Esophagus muscularis mucosa (tissue), 4 donors: Measurements from ENCODE around the gene UBE2E2. TPM values are rescaled to one million over a fixed set of nuclear protein-coding genes. Genes with fewer than 3 reads are reported as not detected.
"Not testable (repeated sequence)": the region's sequence is repeated elsewhere in the genome, so short reads cannot be mapped to it uniquely, and the experiment has no call there.

Experiments
- DNase-seq: peaks from one replicate; pipeline ENCODE4 v3.0.0-alpha.2; 2017; ENCODE audit errors: extremely low spot score
- H3K27ac ChIP-seq, 4 donors: fragments of 200-600 bp; sonication (generic); replicated peaks in 1 of 4; 1 replicate in 3 of 4; 2 replicates in 1 of 4; pipeline ENCODE4 v1.5.1; 2016 to 2019; ENCODE audit warnings: mild to moderate bottlenecking in 1 of 4
- H3K27me3 ChIP-seq, 4 donors: fragments of 200-600 bp; sonication (generic); one replicate each; pipeline versions ENCODE4 v1.5.1 to v1.6.0; 2016 to 2019
- H3K36me3 ChIP-seq, 4 donors: fragments of 200-600 bp; sonication (generic); one replicate each; pipeline ENCODE4 v1.5.1; 2016 to 2019
- H3K4me1 ChIP-seq, 4 donors: fragments of 200-600 bp; sonication (generic); one replicate each; pipeline ENCODE4 v1.5.1; 2016 to 2019
- H3K4me3 ChIP-seq, 4 donors: fragments of 200-600 bp; sonication (generic); 1 replicate in 2 of 4; 2 replicates in 2 of 4; pipeline ENCODE4 v1.5.1; 2016 to 2019; ENCODE audit warnings: mild to moderate bottlenecking in 4 of 4, moderate library complexity in 1 of 4
- H3K9me3 ChIP-seq, 4 donors: fragments of 200-600 bp; sonication (generic); 1 replicate in 3 of 4; 2 replicates in 1 of 4; pipeline ENCODE4 v1.5.1; 2016 to 2019
- EP300 ChIP-seq: sonication (generic); formaldehyde crosslinking; IDR thresholded peaks from one replicate; pipeline ENCODE4 v1.6.1; 2017; ENCODE audit warnings: antibody characterized with exemption
- POLR2A ChIP-seq: fragments of 450-650 bp; IDR thresholded peaks from one replicate; pipeline ENCODE4 v1.6.1; 2017; ENCODE audit warnings: antibody characterized with exemption, moderate library complexity, mild to moderate bottlenecking, low read depth
- POLR2AphosphoS5 ChIP-seq, 2 donors: sonication (generic); formaldehyde crosslinking; IDR thresholded peaks; one replicate each; pipeline ENCODE4 v1.6.1; 2017; ENCODE audit warnings: antibody characterized with exemption in 2 of 2
- WGBS: methylation state at CpG from one replicate; pipeline ENCODE4 v1.1.5; 2018; 5-methylcytosine and 5-hydroxymethylcytosine counted together
- intact Hi-C: fragments of 100-400 bp; cut with DNase I; formaldehyde crosslinking; loops from one replicate; pipeline ENCODE4 v1.15.1; 2023
- total RNA-seq, 4 donors: library from RNA; depleted of rRNA; stranded (reverse); fragments of >200 nt; gene quantifications; one replicate each; pipeline versions ENCODE4 v1.1.0 to v1.2.1, GENCODE V29; 2016
- TF ChIP-seq, protein P1 (sequence below), 3 experiments: fragments of 200-600 bp in 2 of 3; fragments of 450-650 bp in 1 of 3; sonication (generic) in 2 of 3; IDR thresholded peaks; one replicate each; pipeline ENCODE4 v1.5.1; 2017 to 2019; ENCODE audit warnings: antibody characterized with exemption in 3 of 3, mild to moderate bottlenecking in 2 of 3, moderate library complexity in 1 of 3

UBE2E2 gene
- total RNA-seq, 4 donors from 2014 or later = 53.5 to 143 (median 90.3) TPM

DNA sequence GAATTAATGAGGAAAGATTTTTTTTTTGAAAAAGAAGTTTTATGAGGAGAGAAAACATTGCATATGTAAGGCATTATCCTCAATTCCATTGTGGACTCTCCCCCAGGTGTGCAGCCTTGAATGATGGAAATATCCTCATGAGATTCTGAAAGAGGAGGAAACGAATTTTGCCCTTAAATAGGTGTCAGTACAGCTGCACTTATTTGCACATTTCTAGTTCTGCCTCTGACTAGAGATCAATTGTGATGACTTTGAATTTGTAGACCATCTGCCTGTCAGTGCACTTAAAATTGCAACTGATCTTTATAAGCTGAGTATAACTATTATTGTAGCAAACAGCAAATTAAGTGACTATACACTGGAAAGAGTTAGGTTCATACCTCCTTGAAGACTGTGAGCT lies 141.8 kb downstream of the UBE2E2 start:
- intact Hi-C loops = no loop called here
- WGBS = 86% methylated on average over 1 of the region's 1 CpG
- H3K4me3 ChIP-seq = no peak overlapping the region

DNA sequence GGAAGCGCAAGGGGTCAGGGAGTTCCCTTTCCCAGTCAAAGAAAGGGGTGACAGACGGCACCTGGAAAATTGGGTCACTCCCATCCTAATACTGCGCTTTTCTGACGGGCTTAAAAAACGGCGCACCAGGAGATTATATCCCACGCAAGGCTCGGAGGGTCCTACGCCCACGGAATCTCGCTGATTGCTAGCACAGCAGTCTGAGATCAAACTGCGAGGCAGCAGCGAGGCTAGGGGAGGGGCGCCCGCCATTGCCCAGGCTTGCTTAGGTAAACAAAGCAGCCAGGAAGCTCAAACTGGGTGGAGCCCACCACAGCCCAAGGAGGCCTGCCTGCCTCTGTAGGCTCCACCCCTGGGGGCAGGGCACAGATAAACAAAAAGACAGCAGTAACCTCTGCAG lies 146.3 kb downstream of the UBE2E2 start:
- 94% methylated on average over 15 of the region's 15 CpGs for WGBS

More for the DNA sequence above, 141.8 kb downstream of the UBE2E2 start:
- no peak for TF ChIP-seq POLR2AphosphoS5 (IDR thresholded peaks at IDR 0.05)
- TF ChIP-seq POLR2A = no peak
- TF ChIP-seq, protein P1, sequence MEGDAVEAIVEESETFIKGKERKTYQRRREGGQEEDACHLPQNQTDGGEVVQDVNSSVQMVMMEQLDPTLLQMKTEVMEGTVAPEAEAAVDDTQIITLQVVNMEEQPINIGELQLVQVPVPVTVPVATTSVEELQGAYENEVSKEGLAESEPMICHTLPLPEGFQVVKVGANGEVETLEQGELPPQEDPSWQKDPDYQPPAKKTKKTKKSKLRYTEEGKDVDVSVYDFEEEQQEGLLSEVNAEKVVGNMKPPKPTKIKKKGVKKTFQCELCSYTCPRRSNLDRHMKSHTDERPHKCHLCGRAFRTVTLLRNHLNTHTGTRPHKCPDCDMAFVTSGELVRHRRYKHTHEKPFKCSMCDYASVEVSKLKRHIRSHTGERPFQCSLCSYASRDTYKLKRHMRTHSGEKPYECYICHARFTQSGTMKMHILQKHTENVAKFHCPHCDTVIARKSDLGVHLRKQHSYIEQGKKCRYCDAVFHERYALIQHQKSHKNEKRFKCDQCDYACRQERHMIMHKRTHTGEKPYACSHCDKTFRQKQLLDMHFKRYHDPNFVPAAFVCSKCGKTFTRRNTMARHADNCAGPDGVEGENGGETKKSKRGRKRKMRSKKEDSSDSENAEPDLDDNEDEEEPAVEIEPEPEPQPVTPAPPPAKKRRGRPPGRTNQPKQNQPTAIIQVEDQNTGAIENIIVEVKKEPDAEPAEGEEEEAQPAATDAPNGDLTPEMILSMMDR (IDR thresholded peaks at IDR 0.05) = no peak
- no peak for TF ChIP-seq EP300
- H3K27ac ChIP-seq = no peak overlapping the region
- peaks cover 0 to 8% (median 5%) of the 10 kb centered on the region in 4 donors for H3K4me1 ChIP-seq
- H3K36me3 ChIP-seq = no peaks in the 10 kb centered on the region
- no peaks in the 10 kb centered on the region for H3K27me3 ChIP-seq
- no peaks in the 10 kb centered on the region for H3K9me3 ChIP-seq
- DNase-seq = no peak

DNA sequence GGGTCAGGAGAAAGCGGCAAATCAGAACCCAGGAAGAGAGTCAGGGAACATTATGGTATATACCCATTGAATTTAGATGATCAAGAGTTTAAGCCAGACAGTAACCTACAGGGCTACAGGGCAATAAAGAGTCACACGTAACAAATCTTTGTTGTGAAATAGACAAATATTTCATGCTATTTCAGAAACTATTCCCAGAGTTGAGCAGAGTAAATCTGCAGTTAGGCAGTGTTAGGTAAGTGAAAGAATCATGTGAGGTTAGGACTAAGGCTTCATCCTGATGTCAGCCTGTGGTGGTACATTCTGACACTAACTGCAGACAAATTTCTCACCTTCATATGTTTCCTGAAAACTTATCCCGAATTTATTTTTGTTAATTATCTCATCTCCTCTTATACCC lies 153.0 kb downstream of the UBE2E2 start:
- intact Hi-C loops = no loop called here
- 95% methylated on average over 3 of the region's 3 CpGs for WGBS
- no peak for DNase-seq
- Histone ChIP-seq H3K4me3 (no peak overlapping the region), H3K27me3 (no peaks in the 10 kb centered on the region), H3K27ac (no peak overlapping the region), H3K36me3 (no peaks in the 10 kb centered on the region), H3K9me3 (no peaks in the 10 kb centered on the region), H3K4me1 (peaks cover 0 to 5% (median 4%) of the 10 kb centered on the region in 4 donors)
- TF ChIP-seq, protein P1 (IDR thresholded peaks at IDR 0.05) = no peak
- no peak for TF ChIP-seq POLR2AphosphoS5 (IDR thresholded peaks at IDR 0.05)
- TF ChIP-seq POLR2A = no peak
- no peak for TF ChIP-seq EP300

More for the DNA sequence above, 146.3 kb downstream of the UBE2E2 start:
- intact Hi-C loops, H3K27me3 ChIP-seq, H3K4me1 ChIP-seq, DNase-seq, H3K36me3 ChIP-seq, H3K4me3 ChIP-seq, H3K27ac ChIP-seq, H3K9me3 ChIP-seq: not testable (repeated sequence)

DNA sequence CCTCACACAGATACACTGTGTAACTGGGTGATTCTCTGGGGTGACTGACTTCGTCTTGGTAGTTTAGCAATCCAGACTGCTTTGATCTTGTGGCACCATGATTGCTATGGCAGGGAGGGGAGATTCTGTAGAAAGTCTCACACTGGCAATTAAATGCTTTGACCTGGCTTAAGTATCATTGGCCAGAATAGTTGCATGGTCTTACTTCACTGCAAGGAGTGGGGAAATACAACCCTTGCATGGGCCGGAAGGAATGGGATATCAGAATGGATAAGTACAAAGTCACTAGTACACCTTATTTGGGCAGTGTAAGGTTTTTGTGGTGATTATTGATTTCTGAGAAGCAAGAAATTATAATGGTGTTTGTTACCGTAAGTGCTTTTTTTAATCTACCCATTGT lies 153.8 kb downstream of the UBE2E2 start:
- intact Hi-C loops = no loop called here
- Histone ChIP-seq H3K36me3 (no peaks in the 10 kb centered on the region), H3K27ac (no peak overlapping the region), H3K4me1 (peaks cover 0 to 5% (median 4%) of the 10 kb centered on the region in 4 donors), H3K27me3 (no peaks in the 10 kb centered on the region), H3K9me3 (no peaks in the 10 kb centered on the region), H3K4me3 (no peak overlapping the region)
- DNase-seq = no peak
- WGBS = 96% methylated on average over 3 of the region's 3 CpGs
- TF ChIP-seq, protein P1 (IDR thresholded peaks at IDR 0.05) = no peak
- TF ChIP-seq POLR2AphosphoS5 (IDR thresholded peaks at IDR 0.05) (no peak), POLR2A (no peak), EP300 (no peak)

DNA sequence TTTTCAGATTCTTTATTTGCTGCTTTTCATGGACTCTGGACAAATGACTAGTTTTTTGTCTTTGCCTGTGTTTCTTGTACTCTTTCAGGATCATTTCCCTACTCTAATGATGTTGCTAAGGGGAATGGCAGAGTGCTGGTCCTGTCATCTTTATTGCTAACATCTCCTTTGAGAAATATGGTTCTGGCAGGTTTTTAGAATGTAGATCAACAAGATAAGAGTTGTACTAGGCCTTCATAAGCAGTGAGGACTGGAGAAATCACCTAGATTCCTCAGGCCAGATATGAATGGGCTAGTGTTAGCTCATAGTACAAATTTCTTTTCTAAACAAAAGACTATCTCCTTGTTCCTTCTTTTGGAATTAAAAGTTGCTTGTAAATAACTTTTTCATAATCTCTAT lies 156.0 kb downstream of the UBE2E2 start:
- intact Hi-C loops = no loop called here
- TF ChIP-seq POLR2A (no peak), POLR2AphosphoS5 (IDR thresholded peaks at IDR 0.05) (no peak), EP300 (no peak)
- TF ChIP-seq, protein P1 (IDR thresholded peaks at IDR 0.05) = no peak
- Histone ChIP-seq H3K27me3 (no peaks in the 10 kb centered on the region), H3K4me3 (no peak overlapping the region), H3K36me3 (no peaks in the 10 kb centered on the region), H3K27ac (no peak overlapping the region), H3K4me1 (peaks cover 0 to 5% (median 4%) of the 10 kb centered on the region in 4 donors), H3K9me3 (no peaks in the 10 kb centered on the region)
- no peak for DNase-seq
